Naive thymus-derived CD8-positive, alpha-beta T cell (primary cell): ENCODE measurements around the gene MBD3. TPM values are rescaled to one million over a fixed set of nuclear protein-coding genes. Genes with fewer than 3 reads are reported as not detected.

Experiments used
- ATAC-seq, 2 donors: fragments of 150-1000 bp; cut with Tn5 transposase in 1 of 2; sonication (Bioruptor Pico), chemical (Tn5 transposase) in 1 of 2; 1 replicate in 1 of 2; 2 replicates in 1 of 2; pipeline ENCODE4 v1.10.0; 2021; ENCODE audit warnings: mild to moderate bottlenecking in 2 of 2, moderate library complexity in 2 of 2
- POLR2A ChIA-PET: fragments of 350-600 bp; sonication (Branson Sonifier 250); formaldehyde crosslinking; loops from one replicate; lab custom pipeline; 2021; ENCODE audit warnings: antibody characterized with exemption; lab: Charles Lee
- DNase-seq, 10 donors: peaks; one replicate each; pipeline versions ENCODE4 v3.0.0 to v3.0.0-alpha.2; 2020 to 2022
- H3K27ac Mint-ChIP-seq, 10 donors: one replicate each; pipeline ENCODE4 v1.8.0; 2020 to 2022; ENCODE audit warnings: mild to moderate bottlenecking in 10 of 10, mixed read lengths in 10 of 10, moderate library complexity in 4 of 10, inconsistent platforms in 1 of 10
- H3K27me3 Mint-ChIP-seq, 5 donors: one replicate each; pipeline ENCODE4 v1.8.0; 2021 to 2022; ENCODE audit warnings: mixed read lengths in 5 of 5
- H3K36me3 Mint-ChIP-seq, 3 donors: one replicate each; pipeline ENCODE4 v1.8.0; 2020 to 2022; ENCODE audit warnings: mixed read lengths in 3 of 3, mild to moderate bottlenecking in 2 of 3, inconsistent platforms in 1 of 3
- H3K4me1 Mint-ChIP-seq, 4 donors: one replicate each; pipeline ENCODE4 v1.8.0; 2021 to 2022; ENCODE audit warnings: mixed read lengths in 4 of 4
- H3K4me3 Mint-ChIP-seq, 10 donors: one replicate each; pipeline ENCODE4 v1.8.0; 2020 to 2022; ENCODE audit warnings: mild to moderate bottlenecking in 10 of 10, mixed read lengths in 10 of 10, moderate library complexity in 6 of 10, inconsistent platforms in 1 of 10
- H3K9me3 Mint-ChIP-seq, 9 donors: one replicate each; pipeline ENCODE4 v1.8.0; 2020 to 2022; ENCODE audit warnings: mixed read lengths in 9 of 9, mild to moderate bottlenecking in 3 of 9, inconsistent platforms in 1 of 9, moderate library complexity in 1 of 9
- polyA plus RNA-seq, 3 donors: library from polyadenylated mRNA; unstranded; fragments of 300-500 nt; fragmentation: Illumina TruSeq; gene quantifications; one replicate each; pipeline ENCODE4 v1.2.3, GENCODE V29; 2021
- total RNA-seq, 8 experiments: library from RNA in 2 of 8; stranded (reverse) in 2 of 8; gene quantifications; one replicate each; pipeline ENCODE4 v1.2.3 and lab custom pipeline; 2021 to 2026

The MBD3 gene
- total and polyA plus RNA-seq, 5 experiments from 2014 or later, result 9.6 to 77.4 (median 23.5) TPM

GRCh38 chr19:1526066-1526778, 66.4 kb downstream of the MBD3 start:
- peaks cover 22 to 63% (median 39%) of the 10 kb centered on the region in 5 donors for H3K27me3 Mint-ChIP-seq
- peak overlapping the region in 4 of 10 donors; percentile 10 to 33 (median 20) for H3K4me3 Mint-ChIP-seq
- POLR2A ChIA-PET, result no interaction called here
- no peak for ATAC-seq
- peaks cover 0 to 7% (median 2%) of the 10 kb centered on the region in 3 donors for H3K36me3 Mint-ChIP-seq
- H3K9me3 Mint-ChIP-seq, result peaks cover 0 to 1% (median 0%) of the 10 kb centered on the region in 9 donors
- peaks cover 6 to 11% (median 9%) of the 10 kb centered on the region in 4 donors for H3K4me1 Mint-ChIP-seq
- DNase-seq, result no peak
- no peak overlapping the region for H3K27ac Mint-ChIP-seq

GRCh38 chr19:1525343-1525742, 67.3 kb downstream of the MBD3 start:
- no peak overlapping the region for H3K27ac Mint-ChIP-seq
- no peak for DNase-seq
- H3K36me3 Mint-ChIP-seq, result peaks cover 0 to 7% (median 2%) of the 10 kb centered on the region in 3 donors
- POLR2A ChIA-PET, result no interaction called here
- peak overlapping the region in 1 of 10 donors; percentile 47 for H3K4me3 Mint-ChIP-seq
- peaks cover 0 to 1% (median 0%) of the 10 kb centered on the region in 9 donors for H3K9me3 Mint-ChIP-seq
- H3K4me1 Mint-ChIP-seq, result peaks cover 6 to 11% (median 9%) of the 10 kb centered on the region in 4 donors
- peaks cover 22 to 60% (median 39%) of the 10 kb centered on the region in 5 donors for H3K27me3 Mint-ChIP-seq
- no peak for ATAC-seq

GRCh38 chr19:1524972-1525325, 67.7 kb downstream of the MBD3 start:
- no peak for ATAC-seq

GRCh38 chr19:1524287-1524971, 68.2 kb downstream of the MBD3 start:
- peak overlapping the region in 8 of 10 donors; percentile 18 to 70 (median 44) for H3K4me3 Mint-ChIP-seq
- H3K4me1 Mint-ChIP-seq, result peaks cover 6 to 11% (median 9%) of the 10 kb centered on the region in 4 donors
- peaks cover 0 to 7% (median 2%) of the 10 kb centered on the region in 3 donors for H3K36me3 Mint-ChIP-seq
- no peak for DNase-seq
- H3K27me3 Mint-ChIP-seq, result peaks cover 19 to 54% (median 32%) of the 10 kb centered on the region in 5 donors
- peaks cover 0 to 1% (median 0%) of the 10 kb centered on the region in 9 donors for H3K9me3 Mint-ChIP-seq
- POLR2A ChIA-PET, result interaction anchor here (0.6 kb wide), 1 partner anchor 241 kb away, joined by 3 read pairs; no protein-coding TSS in a partner anchor
- ATAC-seq, result peak in 1 of 2 donors; percentile 25
- H3K27ac Mint-ChIP-seq, result no peak overlapping the region

More at GRCh38 chr19:1524972-1525325, 67.7 kb downstream of the MBD3 start:
- H3K27ac Mint-ChIP-seq, result no peak overlapping the region
- peaks cover 6 to 11% (median 9%) of the 10 kb centered on the region in 4 donors for H3K4me1 Mint-ChIP-seq
- peak overlapping the region in 5 of 10 donors; percentile 42 to 70 (median 54) for H3K4me3 Mint-ChIP-seq
- peaks cover 0 to 7% (median 2%) of the 10 kb centered on the region in 3 donors for H3K36me3 Mint-ChIP-seq
- peaks cover 19 to 56% (median 35%) of the 10 kb centered on the region in 5 donors for H3K27me3 Mint-ChIP-seq
- POLR2A ChIA-PET, result no interaction called here
- DNase-seq, result no peak
- peaks cover 0 to 1% (median 0%) of the 10 kb centered on the region in 9 donors for H3K9me3 Mint-ChIP-seq

Other genes starting within 250 kb of the MBD3 start
- 10 to 100 TPM; 65.3 to 74.3 TPM for gene NDUFS7, start 209.0 kb downstream of the MBD3 start, total RNA-seq
- 100 to 1,000 TPM; 211 to 233 (median 215) TPM for gene NDUFS7, start 209.0 kb downstream of the MBD3 start, polyA plus RNA-seq
- 10 to 100 TPM; 14.0 to 18.0 TPM for gene GAMT, start 191.3 kb downstream of the MBD3 start, total RNA-seq
- 10 to 100 TPM; 29.4 to 33.6 (median 30.7) TPM for gene GAMT, start 191.3 kb downstream of the MBD3 start, polyA plus RNA-seq
- 100 to 1,000 TPM; 166 TPM for gene DAZAP1, start 185.3 kb downstream of the MBD3 start, total RNA-seq
- gene DAZAP1, start 185.3 kb downstream of the MBD3 start, polyA plus RNA-seq, result 1 to 10 TPM; 5.9 to 8.5 (median 7.5) TPM
- gene RPS15, start 154.5 kb downstream of the MBD3 start, total RNA-seq, result 1,000 to 10,000 TPM; 1,886 to 1,928 TPM
- 1,000 to 10,000 TPM; 3,438 to 4,304 (median 3,489) TPM for gene RPS15, start 154.5 kb downstream of the MBD3 start, polyA plus RNA-seq
- gene APC2, start 142.7 kb downstream of the MBD3 start, total RNA-seq, result under 1 TPM; 0.08 to 0.29 TPM
- gene APC2, start 142.7 kb downstream of the MBD3 start, polyA plus RNA-seq, result not detected
- gene C19orf25, start 113.7 kb downstream of the MBD3 start, total RNA-seq, result 10 to 100 TPM; 58.3 to 59.7 TPM
- gene C19orf25, start 113.7 kb downstream of the MBD3 start, polyA plus RNA-seq, result 10 to 100 TPM; 31.3 to 50.3 (median 32.5) TPM
- 10 to 100 TPM; 11.1 to 12.0 TPM for gene PCSK4, start 102.5 kb downstream of the MBD3 start, total RNA-seq
- gene PCSK4, start 102.5 kb downstream of the MBD3 start, polyA plus RNA-seq, result 1 to 10 TPM in 2 of 3 donors, under 1 TPM in 1; 0.35 to 1.3 (median 1.2) TPM
- gene REEP6, start 101.7 kb downstream of the MBD3 start, total RNA-seq, result 1 to 10 TPM; 4.8 to 4.9 TPM
- 1 to 10 TPM; 4.7 to 7.7 (median 6.0) TPM for gene REEP6, start 101.7 kb downstream of the MBD3 start, polyA plus RNA-seq
- gene ADAMTSL5, start 79.8 kb downstream of the MBD3 start, total RNA-seq, result 1 to 10 TPM; 2.5 to 4.5 TPM
- gene ADAMTSL5, start 79.8 kb downstream of the MBD3 start, polyA plus RNA-seq, result 1 to 10 TPM in 2 of 3 donors, under 1 TPM in 1; 0.47 to 2.9 (median 1.7) TPM
- gene PLK5, start 68.8 kb downstream of the MBD3 start, total RNA-seq, result not detected
- not detected for gene PLK5, start 68.8 kb downstream of the MBD3 start, polyA plus RNA-seq
- 1 to 10 TPM; 3.0 to 4.4 TPM for gene MEX3D, start 24.5 kb downstream of the MBD3 start, total RNA-seq
- gene MEX3D, start 24.5 kb downstream of the MBD3 start, polyA plus RNA-seq, result under 1 TPM in 1 of 3 donors, not detected in 2; 0.08 TPM
- 100 to 1,000 TPM; 130 to 132 TPM for gene UQCR11, start 12.6 kb upstream of the MBD3 start, total RNA-seq
- gene UQCR11, start 12.6 kb upstream of the MBD3 start, polyA plus RNA-seq, result 100 to 1,000 TPM; 545 to 646 (median 558) TPM
- gene TCF3, start 59.8 kb upstream of the MBD3 start, total RNA-seq, result 100 to 1,000 TPM in 1 of 2 experiments, 10 to 100 TPM in 1; 97.4 to 102 TPM
- gene TCF3, start 59.8 kb upstream of the MBD3 start, polyA plus RNA-seq, result 10 to 100 TPM in 2 of 3 donors, 1 to 10 TPM in 1; 7.8 to 33.0 (median 13.0) TPM
- not detected for gene ONECUT3, start 160.6 kb upstream of the MBD3 start, total RNA-seq
- not detected for gene ONECUT3, start 160.6 kb upstream of the MBD3 start, polyA plus RNA-seq
- 1 to 10 TPM; 1.6 to 1.8 TPM for gene ATP8B3, start 219.4 kb upstream of the MBD3 start, total RNA-seq
- 1 to 10 TPM in 1 of 3 donors, under 1 TPM in 2; 0.52 to 1.3 (median 0.59) TPM for gene ATP8B3, start 219.4 kb upstream of the MBD3 start, polyA plus RNA-seq